ENCODE data around the gene CYP26B1.

The CYP26B1 gene

DNA sequence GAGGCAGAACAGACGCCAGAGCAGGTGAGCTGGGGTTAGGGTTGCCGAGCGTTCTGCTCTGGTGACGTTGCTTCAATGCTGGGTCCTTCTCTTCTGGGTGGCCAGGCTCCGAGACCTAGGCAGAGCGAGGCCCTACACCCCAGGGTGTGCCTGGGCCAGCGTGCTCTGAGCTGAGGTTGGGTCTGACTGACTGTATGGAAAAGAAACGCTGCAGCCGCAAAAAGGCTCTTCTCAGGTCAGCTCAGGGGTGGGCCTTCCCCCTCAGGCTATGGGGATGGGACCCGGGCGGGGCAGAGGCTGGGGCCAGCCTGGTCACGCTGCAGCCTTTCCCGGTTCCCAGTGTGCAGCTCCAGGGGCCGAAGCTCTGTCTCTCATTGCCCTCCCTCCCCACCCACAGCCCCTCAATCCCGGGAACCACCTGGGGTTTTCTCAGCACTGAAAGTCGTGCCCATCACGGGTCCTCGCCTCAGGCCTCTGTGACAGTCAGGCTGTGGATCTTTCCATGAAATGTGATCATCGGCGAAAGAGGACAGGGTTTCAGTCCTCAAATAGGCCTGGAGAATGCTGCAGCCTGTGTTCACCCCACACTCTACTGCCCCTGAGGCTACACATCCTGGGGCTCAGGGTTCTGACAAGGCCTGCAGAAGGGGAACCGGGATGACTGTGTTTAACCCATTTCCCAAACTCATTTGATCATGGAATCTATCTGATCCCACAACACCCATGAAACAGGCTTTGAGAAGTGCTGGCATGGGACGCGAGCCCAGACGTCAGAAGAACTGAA is 19.4 kb downstream of the CYP26B1 start:
- DNase-seq, result no peak

DNA sequence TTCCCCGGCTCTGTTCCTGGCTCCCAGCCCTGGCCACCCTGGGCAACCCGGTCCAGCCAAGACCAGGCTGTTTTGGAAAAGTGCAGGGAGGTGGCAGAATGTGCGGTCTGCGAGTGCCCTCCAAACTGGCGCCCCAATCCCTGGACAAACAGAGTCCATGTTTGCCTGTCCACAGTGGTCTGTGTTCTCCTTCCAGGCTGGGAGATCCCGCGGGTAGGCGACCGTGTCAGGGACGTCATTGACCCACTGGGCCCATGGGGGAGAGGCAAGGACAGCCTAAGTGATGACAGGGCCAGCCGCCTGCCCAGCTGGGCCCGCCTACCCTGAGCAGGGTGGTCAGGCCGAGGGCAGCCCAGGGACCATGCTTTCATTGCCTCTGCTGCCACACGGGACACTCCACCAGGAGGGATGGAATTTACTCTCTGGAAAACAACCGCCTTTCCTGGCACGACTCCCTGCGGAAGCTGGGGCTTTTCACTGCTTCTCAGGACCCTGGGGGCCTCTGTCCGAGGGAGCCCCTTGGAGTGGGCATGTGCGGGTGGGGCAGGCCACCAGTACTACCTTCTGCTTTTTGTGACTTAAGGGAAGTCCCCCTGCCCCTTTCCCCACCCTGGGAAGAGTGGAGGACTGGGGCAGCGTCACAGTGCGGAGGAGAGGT is 20.1 kb downstream of the CYP26B1 start:
- DNase-seq, result no peak

DNA sequence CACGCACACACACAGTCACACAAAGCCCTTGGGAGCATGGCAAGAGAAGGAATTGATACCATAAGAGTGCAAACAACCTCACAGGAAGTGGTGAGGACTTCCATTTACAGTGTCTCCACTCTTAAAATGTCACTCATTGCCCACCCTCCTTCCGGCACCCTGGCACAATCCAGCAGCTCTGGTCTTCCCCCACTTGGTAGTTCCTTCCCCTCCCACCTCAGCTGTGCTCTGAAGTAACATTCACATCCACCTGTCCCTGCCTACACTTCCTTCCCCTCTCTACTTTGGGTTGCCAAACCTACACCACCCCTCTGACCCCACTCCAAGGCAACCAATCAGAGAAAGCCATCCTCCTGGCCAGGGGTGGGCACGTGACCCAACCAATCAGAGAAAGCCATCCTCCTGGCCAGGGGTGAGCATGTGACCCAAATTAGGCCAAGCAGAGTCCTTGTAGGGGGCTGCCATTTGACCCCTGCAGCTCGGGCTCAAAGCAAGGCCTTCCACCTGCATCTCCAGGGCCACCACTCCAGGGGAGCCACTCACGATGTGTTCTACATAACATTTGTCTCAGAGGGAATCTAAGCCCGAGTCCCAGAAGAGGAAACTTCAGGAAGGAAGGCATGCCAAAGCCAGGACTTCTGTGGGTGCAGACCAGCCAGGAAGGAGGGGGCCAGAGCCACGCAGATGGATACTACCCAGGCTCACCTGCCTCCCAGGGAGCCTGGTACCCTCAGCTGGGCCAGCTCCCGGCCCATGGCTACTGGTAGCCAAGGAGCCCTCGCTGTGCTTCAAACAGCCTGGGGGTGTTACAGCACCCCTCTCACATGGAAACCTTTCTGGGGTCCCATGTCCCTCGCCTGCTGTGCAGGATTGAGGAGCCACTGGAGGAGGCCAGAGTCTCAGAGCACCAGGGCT is 21.2 kb downstream of the CYP26B1 start:
- no peak for DNase-seq

DNA sequence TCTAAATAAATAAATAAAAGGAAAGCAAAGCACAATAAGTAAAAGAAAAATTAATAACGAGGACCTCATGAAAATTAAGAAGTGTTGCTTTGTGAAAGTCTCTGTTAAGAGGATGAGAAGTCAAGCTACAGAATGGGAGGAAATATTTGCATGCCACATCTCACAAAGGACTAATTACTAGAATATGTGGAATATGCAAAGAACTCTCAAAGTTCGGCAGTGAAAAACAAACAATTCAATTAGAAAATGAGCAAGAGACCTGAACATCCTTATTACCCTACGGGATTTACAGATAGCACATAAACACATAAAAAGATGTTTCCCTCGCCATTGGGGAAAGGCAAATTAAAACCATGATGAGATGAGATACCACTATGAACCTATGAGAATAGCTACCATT is 23.3 kb downstream of the CYP26B1 start:
- no peak for DNase-seq

DNA sequence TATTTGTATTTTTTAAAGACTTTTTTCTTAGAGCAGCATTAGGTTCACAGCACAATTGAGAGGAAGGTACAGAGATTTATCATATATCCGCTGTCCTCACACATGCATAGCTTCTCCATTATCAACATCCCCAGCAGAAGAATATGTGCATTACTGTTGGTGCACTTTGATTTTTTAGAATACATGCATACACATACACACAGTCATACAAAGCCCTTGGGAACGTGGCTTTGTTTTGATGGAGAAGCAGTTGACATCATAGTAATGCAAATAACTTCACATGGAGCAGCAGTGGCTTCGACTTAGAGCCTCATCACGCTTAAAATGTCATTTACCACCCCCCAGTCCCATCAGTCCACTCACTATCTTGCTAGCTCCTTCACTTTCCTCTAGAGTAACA is 26.5 kb downstream of the CYP26B1 start:
- no peak for DNase-seq

DNA sequence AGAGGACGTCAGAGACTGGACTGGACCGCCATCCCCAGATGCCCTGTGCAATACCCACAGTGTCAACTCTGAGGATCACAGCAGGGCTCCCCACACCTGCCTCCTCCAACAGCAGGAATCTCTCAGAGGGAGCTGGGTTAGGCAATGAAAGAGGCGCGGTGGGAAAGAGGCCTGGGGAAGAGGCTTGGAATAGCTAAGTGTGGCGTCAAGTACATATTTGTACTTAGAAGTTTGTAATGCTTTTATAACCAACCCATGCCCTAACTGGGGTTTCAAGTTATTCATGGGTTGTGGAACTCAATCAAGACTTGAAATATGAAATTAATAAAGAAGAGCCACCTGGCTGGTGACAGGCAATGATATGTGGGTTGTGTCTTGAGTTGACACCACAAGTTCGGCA is 28.7 kb downstream of the CYP26B1 start:
- DNase-seq, result no peak

DNA sequence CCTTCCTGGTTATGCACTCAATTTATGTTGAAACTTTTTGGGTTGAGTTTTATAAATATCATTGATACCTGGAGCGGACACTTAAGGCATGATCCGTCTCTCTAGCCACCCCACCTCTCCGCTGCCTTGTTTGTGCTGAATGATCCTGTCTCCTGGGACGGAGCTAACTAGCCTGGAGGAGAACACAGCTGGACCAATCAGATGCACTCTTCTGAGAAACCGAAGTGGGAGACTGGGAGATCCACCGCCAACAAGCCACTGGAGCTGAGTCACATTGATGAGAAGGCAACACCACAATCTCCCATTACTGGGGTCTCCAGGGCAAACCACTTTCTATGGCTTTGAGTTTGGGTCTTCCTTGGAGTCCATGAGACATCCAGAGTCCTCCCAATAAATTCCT is 29.3 kb downstream of the CYP26B1 start:
- DNase-seq, result no peak

DNA sequence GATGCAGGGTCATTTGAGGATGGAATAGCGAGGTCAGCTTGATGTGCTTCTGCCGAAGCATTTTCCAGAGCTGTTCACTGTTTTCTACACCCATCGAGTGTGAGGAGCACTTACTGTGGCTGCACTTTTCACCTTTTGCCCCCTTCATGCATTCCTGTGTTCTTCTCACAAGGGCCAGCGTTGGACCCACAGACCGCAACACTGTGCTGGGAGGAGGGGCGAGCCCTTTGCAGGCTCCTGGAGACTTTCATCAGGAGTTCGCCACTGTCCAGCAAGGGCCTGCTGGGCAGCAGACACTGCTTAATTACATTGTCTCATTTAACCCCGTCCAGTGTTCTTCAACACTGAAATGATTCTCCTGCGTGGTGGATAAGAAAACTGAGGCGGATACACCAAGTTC is 29.9 kb downstream of the CYP26B1 start:
- no peak for DNase-seq

DNA sequence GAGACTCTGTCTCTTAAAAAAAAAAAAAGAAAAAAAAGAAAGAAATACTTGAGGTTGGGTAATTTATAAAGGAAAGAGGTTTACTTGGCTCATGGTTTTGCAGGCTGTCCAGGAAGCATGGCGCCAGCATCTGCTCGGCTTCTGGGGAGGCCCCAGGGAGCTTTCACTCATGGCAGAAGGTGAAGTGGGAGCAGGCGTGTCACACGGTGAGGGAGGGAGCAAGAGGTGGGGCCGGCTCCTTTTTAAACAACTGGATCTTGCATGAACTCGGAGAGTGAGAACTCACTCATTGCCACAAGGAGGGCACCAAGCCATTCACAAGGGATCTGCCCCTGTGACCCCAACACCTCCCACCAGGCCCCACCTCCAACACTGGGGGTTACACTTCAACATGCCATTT is 30.6 kb downstream of the CYP26B1 start:
- no peak for DNase-seq

DNA sequence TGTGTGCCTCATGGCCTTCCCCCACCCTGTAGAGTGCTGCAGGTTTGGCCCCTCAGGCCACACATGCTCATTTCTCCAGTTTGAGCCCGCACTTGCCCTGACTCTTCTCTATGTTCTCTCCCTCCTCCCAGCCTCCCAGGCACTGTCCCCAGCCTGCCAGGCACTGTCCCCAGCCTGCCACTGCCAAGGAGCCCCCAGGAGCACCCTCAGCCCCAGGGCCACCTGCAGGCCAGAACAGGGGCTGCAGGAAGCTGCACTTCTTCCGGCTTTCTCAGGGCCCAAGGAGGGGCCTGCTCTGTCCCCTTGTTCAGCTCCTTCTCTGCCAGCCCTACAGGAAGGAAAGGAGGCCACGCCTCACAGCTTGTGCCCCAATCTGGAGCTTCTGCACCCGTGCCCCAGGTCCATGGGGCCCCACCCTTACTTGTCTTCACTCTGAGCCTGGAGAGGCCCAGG is 31.6 kb downstream of the CYP26B1 start:
- no peak for DNase-seq

DNA sequence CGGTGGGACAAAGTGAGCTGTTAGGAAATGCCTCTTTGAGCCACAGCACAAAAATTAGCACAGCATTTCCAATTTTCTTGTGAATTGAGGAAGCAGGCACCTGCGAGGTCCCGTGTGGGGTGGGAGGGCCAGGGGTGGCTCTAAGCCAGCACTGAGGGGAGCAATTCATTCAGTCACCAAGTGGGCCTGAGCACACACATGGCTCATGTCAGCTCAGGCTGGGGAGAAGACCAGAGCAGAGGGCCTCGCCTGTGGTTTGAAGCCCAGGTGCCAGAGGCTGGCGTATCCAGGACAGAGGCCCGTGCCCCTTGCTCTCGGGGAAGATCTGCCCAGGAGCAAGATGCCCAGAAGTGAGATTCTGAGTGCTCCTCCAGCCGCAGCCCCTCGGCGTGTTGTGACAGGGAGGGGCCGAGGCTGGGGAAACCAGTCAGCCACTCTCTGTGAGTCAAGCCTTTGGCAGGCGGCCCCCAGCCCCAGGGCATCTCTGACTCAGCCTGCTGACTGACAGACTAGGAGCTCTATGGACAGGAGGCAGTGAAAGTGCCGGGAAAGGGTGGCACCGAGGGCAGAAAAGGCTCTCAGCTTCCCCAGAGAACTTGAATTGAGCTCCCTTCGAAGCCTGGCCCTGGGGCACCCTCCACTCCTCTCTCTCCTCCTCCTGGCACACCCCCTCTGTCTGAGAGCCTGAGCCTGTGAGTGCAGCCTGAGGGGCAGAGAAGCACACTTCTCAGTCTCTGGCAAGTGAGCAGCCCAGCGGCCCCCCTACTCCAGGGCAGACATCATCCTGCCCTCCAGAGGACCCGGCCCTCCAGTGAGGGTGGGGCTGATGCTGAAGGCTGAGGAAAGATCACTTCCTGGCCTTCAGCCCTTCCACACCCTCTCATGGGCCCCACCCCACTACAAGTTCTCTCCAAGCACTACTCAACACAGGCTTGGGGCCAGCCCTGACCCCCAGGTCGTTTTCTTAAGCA is 32.3 kb downstream of the CYP26B1 start:
- DNase-seq, result no peak

DNA sequence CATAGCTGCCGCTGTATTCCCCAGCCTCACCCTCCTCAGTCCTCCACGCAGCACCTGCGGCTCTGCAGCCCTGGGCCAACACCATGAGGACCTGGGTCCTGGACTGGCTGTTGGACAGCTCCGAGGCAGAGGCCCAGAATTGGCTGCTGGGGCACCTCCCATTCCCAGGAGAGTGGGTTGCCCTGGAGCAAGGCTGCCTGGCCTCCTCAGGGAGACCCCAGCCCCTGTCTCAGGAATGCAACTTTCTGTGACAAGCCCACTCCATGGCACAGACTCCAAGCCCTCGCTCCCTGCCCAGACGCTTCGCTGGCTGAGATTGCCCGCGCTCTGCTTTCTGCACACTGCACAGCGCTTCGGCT is 33.0 kb downstream of the CYP26B1 start:
- DNase-seq, result no peak

DNA sequence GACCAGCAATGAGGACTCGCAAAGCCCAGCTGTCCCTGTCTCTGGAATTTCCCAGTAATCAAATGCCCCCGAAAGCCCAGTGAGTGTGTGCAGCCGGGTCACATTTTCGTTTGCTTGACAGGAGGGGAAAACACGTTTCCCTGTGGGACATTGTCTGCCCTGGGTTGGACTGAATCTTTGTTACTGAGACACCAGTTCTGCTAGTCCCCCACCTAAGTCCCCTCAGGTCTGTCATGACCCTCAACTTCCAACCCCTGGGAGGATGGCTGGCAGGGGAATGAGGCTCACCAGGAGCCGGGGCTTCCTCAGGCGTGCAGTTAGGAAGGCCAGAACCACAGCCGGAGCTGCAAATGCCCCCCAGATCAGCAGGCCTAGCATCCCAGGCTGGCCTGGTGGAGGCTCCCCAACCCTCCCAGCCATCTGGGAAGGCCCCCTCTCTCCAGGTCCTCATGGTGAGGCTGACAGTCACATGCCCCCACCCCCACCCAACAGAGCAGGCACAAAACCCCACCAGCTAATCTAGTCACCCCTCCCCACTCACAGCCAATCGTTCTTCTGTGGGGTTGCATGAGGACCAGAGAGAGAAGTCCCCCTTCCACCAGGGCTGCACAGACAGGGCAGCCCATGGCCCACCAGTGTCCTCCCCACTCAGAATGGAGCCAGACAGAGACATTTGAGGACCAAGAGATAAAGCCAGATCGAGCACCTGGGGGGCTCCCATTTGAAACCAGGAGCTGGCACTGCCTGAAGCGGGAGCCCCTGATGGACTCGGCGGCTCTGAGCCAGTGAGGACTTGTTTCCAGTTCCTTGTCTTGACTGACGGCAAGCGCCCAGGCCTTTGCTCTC is 33.6 kb downstream of the CYP26B1 start:
- DNase-seq, result no peak

DNA sequence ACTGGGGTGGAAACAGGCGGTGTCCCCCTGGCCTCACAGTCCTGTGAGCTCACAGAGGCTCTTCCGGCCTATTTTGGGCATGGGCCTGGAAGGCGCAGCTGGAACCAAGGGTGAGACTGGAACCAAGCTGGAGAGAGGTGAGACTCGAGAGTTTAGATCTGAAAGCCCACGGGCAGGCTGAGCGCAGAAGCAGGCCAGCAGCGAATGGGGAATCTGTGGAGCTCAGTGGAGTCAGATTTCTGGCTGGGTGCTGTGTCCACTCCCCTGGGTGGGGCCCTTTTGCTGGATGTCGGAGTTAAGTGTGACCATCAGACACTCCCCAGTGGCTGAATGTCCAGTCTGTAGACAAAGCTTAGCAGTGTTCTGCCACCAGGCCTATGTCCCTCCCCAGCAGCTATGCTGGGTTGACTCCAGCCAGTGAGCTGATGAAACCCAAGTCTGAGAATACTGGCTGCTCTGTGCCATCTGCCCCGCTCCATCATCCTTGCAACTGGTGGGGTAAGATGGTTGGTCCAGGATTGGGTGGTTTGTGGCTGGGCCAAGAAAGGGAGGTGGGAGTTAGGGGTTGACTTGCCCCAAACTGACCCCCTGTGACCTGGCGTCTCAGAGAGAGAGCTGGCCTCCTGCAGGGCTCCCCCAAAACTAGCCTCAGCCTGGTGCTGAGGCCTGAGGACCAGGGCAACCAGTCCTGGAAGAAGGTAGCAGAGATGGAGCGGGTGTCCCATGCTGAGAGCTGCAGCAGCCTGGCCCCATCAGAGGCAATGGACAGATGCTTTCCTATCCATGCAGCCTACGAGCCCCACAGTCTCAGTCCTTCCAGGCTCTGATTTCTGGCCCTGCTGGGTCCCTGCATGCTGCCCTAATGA is 34.4 kb downstream of the CYP26B1 start:
- no peak for DNase-seq

DNA sequence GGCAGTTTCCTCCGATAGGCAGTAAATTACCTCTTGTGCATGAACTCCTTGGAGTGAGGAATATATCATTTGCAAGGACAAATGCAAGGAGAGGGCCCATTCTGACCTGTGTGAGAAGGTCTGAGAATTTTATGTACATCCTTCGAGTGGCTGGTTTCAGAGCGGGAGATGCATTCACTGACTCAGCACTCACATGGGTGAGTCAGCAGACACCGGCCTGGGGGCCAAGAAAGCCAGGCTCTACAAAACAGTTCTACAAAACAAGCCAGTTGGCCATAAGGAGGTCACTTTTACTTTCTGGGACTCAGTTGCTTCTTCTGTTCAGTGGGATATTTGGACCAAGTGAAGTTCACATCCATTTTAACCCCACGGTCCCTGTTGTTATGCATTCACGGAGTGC is 35.3 kb downstream of the CYP26B1 start:
- DNase-seq, result no peak

DNA sequence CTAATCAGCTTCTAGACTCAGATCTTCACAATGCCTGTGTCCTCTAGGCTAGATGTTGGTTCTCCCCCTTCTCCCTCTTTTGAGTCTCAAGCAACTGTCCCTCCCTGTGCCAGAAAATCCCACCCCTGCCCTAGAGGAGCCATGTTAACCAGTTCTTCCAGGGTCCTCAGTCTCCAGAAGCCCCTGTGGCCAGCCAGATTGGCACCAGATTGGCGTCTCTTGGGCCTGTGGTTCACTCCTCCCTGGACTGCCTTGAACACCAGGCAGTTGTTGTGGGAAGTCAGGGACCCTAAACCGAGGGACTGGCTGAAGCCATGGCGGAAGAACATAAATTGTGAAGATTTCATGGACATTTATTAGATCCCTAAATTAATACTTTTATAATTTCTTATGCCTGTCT is 36.6 kb downstream of the CYP26B1 start:
- no peak for DNase-seq

DNA sequence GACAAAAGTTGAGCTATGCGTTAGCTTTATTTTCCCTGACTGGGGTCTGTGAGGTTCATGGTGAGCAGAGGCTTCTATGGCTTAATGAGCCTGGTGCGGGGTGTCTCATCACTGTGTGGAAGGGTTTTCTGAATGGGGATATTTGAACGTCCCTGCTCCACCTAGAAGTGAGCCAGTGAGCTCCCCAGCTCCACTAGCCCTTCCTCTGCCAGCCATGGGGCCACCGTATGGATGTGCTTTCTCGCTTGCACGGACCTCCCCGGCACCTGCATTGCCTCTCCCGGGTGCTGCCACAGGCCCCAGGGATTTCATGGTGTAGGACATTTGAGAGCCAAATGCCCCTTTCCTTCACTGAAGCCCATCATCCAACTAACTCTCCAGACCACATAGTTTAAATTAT is 37.8 kb downstream of the CYP26B1 start:
- no peak for DNase-seq

DNA sequence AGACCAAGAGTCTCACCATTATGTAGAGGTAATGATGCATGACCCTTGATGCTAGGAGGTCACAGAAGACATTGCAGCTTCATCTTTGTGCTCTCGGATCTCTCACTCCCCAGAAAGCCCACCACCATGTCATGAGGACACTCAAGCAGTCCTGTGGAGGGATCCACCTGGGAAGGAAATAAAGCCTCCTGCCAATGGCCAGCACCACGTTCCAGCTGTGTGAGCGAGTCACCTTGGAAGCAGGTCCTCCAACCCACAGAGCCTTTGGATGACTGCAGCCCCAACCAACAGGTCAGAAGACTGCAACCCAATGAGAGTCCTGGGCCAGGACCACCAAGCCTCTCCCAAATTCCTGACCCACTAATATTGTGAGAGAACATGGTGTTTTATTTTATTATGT is 38.4 kb downstream of the CYP26B1 start:
- DNase-seq, result no peak

DNA sequence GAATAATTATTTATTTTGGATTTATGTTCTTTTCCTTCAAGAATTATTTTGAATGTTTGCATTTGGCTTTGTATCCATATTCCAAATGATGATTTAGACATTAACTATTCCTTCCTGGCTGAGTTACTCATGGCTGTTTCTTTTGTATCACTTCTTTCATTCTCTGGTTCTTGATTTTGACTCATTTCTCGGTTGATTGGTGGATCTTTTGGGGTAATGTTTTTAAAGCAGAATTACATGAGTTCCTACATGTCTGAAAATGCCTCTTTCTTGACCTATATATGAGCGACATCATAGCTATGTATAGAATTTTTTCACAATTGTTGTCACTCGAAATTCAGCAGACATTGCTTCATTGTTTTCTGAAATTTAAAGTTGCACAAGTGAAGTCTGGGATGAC is 39.5 kb downstream of the CYP26B1 start:
- DNase-seq, result no peak

DNA sequence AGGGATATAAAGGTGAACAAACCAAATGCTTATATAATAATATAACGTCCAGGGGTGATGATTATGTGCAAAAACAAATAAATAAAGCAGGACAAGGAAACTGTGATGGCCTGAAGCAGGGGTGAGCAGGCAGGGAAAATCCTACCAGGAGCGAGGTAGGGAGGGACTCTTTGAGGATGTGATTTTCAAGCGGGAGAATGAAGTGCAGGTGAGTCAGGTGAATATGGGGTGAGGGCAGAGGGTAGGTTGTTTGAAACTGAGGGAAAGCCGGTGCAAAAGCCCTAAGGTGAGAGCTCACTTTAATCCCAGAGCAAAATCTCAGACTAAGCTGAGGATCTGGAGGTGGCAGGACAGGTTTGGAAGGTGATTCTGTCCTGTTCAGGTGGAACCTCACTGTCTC is 40.7 kb downstream of the CYP26B1 start:
- no peak for DNase-seq

Measured in stimulated activated CD4-positive, alpha-beta T cell treated with anti-CD3 and anti-CD28 coated beads, Interleukin-4, amount 100 ng/mL, for 24 hours (primary cell).